Activated CD4-positive, alpha-beta T cell treated with anti-CD3 and anti-CD28 coated beads, Interleukin-2, amount 10 ng/mL, durations not matched to agents 24 days and 14 days (primary cell): ENCODE data around the gene GAPDHS. TPM values are rescaled to one million over a fixed set of nuclear protein-coding genes. Genes with fewer than 3 reads are reported as not detected.

Source experiments
- DNase-seq: peaks from one replicate; pipeline ENCODE4 v3.0.0; 2022
- H3K27ac Mint-ChIP-seq: one replicate; pipeline ENCODE4 v1.8.0; 2022; ENCODE audit warnings: mild to moderate bottlenecking, mixed read lengths
- H3K27me3 Mint-ChIP-seq: one replicate; pipeline ENCODE4 v1.8.0; 2022; ENCODE audit warnings: mixed read lengths
- H3K36me3 Mint-ChIP-seq: one replicate; pipeline ENCODE4 v1.8.0; 2022; ENCODE audit warnings: low read depth, mild to moderate bottlenecking, mixed read lengths
- H3K4me1 Mint-ChIP-seq: one replicate; pipeline ENCODE4 v1.8.0; 2021; ENCODE audit warnings: mixed read lengths
- H3K4me3 Mint-ChIP-seq: one replicate; pipeline ENCODE4 v1.8.0; 2022; ENCODE audit warnings: mild to moderate bottlenecking, moderate library complexity, mixed read lengths
- H3K9me3 Mint-ChIP-seq: one replicate; pipeline ENCODE4 v1.8.0; 2021; ENCODE audit warnings: mixed read lengths
- intact Hi-C: fragments of 100-400 bp; cut with micrococcal nuclease; formaldehyde crosslinking; loops from one replicate; pipeline ENCODE4 v1.15.1; 2023
- total RNA-seq: library from RNA; stranded (reverse); gene quantifications from 2 replicates; pipeline ENCODE4 v1.2.3, GENCODE V29; 2022

Gene GAPDHS
- not detected in 2 replicates for total RNA-seq

DNA sequence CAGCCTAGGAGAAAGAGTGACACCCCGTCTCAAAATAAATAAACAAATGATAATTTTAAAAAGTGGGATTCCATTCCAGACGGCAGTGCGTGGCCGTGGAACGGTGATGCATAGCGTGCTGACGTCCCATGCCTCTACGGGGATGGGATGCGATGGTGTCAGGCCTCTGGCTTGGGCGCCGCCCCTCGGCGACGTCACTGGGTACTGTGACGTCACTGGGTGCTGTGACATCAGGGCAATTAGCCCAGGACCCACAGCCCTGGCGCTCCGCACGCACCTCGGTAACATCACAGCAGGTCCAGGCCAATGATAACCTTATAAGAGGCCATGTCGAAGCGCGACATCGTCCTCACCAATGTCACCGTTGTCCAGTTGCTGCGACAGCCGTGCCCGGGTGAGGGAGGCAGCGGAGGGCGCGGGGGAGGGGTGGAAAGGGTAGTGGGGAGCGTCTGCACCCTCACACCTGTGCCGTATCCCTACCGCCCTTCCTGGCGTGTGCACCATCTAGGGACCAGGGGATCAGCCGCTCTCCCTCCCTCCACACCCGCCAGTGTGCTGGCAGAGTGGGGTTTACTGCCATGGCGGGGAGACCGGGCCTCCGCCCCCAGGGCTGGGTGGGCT is at the start of gene GAPDHS:
TSS of gene GAPDHS (plus strand) at position 256 of the 621 bp plus-strand sequence. CDS start at position 328, 72 bp downstream.
- H3K27ac Mint-ChIP-seq = no peak within 1 kb of the TSS

DNA sequence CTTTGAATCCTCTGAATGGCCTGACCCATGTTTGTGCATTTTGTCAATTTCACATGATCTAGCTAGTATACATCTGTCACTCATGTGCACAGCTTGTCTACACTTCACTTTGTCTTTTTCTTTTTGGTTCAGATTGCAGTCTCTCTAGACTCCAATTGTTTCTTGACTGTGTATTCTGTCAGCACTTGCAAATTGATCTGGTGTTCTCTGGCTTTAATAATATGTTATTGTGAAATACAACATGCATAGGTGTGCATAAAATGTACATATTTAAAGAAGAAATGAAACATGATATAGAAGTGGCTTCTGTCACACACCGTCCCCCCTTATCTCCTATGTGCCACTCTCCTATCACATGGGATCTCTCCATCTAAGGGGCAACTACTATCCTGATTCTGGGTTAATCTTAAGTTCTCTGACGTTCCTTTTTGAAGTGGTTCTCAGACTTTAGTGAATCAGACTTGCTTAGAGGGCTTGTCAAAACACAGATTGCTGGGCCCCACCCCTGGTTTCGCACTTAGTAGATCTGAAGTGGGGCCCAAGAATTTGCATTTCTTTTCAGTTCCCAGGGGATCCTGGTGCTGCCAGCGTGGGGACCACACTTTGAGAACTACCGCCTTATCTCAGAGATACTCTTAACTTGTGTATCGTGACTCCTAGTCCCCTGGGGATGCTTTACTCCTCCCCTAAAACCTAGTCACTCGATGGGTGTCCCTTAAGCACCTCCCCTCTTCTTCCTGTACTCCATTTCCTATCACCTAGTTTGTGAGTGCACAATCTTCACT is 48.8 kb upstream of the GAPDHS start:
- Mint-ChIP-seq H3K9me3 (no peaks in the 10 kb centered on the region), H3K4me3 (no peak overlapping the region), H3K4me1 (no peaks in the 10 kb centered on the region), H3K27ac (no peak overlapping the region), H3K27me3 (peaks cover 15% of the 10 kb centered on the region), H3K36me3 (no peaks in the 10 kb centered on the region)
- DNase-seq = no peak
- intact Hi-C loops = no loop called here

More for the DNA sequence above, at the start of gene GAPDHS:
- H3K4me3 Mint-ChIP-seq = peak within 1 kb of the TSS; percentile 54
- H3K9me3 Mint-ChIP-seq = no peaks in the 10 kb centered on the region
- H3K4me1 Mint-ChIP-seq = peaks cover 5% of the 10 kb centered on the region
- peaks cover 34% of the 10 kb centered on the region for H3K27me3 Mint-ChIP-seq
- no peaks in the 10 kb centered on the region for H3K36me3 Mint-ChIP-seq
- intact Hi-C loops = no loop called here
- no peak for DNase-seq

DNA sequence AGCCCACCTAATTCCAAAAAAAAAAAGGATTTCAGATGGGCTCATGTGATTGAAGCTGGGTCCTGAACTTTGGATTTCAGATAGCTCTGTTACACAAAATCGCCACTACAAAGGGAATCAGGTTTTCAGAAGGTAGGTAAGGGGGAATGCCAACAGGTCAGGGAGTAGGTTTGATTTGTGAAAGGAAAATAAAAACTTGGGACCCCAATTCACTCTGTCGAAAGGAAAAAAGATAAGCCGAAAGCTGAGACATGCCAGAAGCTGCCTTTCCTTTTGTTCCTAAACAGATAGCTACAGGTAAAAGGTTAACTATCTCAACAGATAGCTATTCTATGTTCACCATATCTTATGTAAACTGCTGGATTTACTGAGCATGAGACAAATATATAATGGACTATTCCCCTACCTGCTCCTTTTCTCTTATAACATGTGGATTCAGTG is 47.0 kb upstream of the GAPDHS start:
- Mint-ChIP-seq H3K4me1 (no peaks in the 10 kb centered on the region), H3K36me3 (no peaks in the 10 kb centered on the region), H3K27me3 (peaks cover 23% of the 10 kb centered on the region), H3K4me3 (no peak overlapping the region), H3K9me3 (no peaks in the 10 kb centered on the region), H3K27ac (no peak overlapping the region)
- intact Hi-C loops = no loop called here
- DNase-seq = no peak

DNA sequence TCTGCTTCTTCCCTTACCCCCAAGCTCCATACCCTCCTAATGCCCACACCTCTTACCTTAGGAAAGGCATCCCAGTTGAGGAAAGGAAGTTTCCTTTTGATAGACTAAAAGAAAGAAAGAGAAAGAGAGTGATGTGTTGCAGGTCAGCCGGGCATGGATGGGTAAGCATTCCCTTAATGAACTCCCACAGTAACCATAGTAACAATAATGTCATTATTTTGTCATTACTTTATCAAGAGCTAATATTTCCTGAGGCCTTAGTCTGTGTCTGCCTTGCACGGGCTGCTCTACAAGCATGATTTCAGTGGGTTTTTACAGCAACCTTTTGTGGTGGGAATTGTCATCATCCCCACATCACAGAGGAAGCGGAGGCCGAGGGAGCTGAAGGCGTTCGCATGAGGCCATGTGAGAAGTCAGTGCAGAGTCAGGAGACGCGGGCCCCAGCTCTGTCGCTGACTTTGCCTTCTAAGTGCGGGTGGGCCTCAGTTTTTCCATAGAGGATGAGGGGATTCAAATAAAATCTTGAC is 45.5 kb upstream of the GAPDHS start:
- intact Hi-C loops = no loop called here
- Mint-ChIP-seq H3K9me3 (no peaks in the 10 kb centered on the region), H3K36me3 (no peaks in the 10 kb centered on the region), H3K4me1 (no peaks in the 10 kb centered on the region), H3K27me3 (peaks cover 28% of the 10 kb centered on the region), H3K4me3 (no peak overlapping the region), H3K27ac (no peak overlapping the region)
- no peak for DNase-seq

DNA sequence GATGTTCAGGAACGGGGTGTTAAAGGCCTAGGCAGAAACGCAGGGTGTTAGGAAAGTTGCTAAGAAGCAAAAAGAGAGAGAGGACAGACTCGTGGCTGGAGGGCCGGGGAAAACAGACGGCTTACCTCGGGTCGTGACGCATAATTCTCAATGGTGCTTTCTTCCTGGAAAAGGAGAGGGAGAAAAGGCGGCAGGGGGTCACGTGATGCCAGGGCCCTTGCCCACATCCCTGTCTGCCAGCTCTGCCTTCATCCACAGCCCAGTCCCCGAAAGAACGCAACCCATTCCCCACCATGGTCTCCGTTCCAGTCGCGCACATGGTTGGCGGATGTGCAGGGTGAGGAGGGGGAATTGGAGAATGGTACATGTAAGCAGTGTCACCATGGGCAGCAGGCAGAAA is 44.6 kb upstream of the GAPDHS start:
- no peak for DNase-seq
- Mint-ChIP-seq H3K4me1 (no peaks in the 10 kb centered on the region), H3K9me3 (no peaks in the 10 kb centered on the region), H3K36me3 (no peaks in the 10 kb centered on the region), H3K4me3 (no peak overlapping the region), H3K27me3 (peaks cover 30% of the 10 kb centered on the region), H3K27ac (no peak overlapping the region)
- intact Hi-C loops = no loop called here

DNA sequence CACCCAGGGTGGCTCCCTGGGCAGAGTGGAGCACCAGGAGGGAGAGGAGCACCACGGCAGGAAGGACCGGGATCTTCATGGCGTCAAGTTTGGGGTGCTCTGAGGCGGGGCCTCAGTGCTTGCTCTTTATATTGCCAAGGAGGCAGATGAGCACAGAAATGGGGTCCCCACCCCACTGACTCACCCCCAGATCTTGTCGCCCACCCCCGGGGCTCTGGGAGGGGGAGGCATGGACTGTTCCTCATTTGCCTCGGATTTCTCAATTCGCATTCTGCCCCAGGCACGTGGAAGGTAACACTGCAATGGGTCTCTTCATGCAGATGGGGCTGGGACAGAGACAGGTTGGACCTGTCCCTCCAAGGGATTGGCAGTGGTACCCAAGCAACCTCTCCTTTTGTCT is 42.9 kb upstream of the GAPDHS start, which contains the start of gene KRTDAP:
TSS of gene KRTDAP (minus strand) at position 101 of the 400 bp plus-strand sequence. CDS start at position 79, 22 bp downstream.
- Mint-ChIP-seq H3K4me3 (no peak within 1 kb of the TSS), H3K9me3 (no peaks in the 10 kb centered on the region), H3K4me1 (peaks cover 5% of the 10 kb centered on the region), H3K27me3 (peaks cover 27% of the 10 kb centered on the region), H3K27ac (no peak within 1 kb of the TSS), H3K36me3 (no peaks in the 10 kb centered on the region)
- intact Hi-C loops = no loop called here
- no peak for DNase-seq

DNA sequence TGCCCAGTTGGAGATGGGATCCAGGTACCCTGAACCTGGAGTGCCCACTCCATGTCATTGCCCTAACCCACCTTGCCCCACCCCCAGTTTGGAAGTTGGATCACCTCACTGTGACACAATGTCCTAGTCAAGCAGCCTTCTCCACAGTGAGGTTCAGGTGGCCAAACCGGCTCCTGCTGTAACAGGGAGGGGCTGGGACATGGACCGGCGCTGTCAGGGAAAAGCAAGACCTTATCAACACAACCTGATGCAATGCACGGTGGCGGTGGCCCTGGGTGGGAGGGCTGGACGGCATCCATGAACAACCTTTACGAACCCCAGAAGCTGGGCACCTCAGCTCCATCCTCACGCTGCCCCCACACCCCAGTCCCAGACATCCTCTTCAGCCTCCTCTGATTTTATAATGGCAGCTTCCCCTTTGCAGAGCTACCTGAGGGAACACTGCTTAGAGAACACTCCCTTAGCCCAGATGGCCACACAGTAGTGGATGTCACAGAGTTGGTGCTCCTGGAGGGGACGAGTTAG is 41.4 kb upstream of the GAPDHS start:
- no peaks in the 10 kb centered on the region for H3K9me3 Mint-ChIP-seq
- H3K27ac Mint-ChIP-seq = no peak overlapping the region
- H3K36me3 Mint-ChIP-seq = no peaks in the 10 kb centered on the region
- H3K4me1 Mint-ChIP-seq = peaks cover 7% of the 10 kb centered on the region
- H3K4me3 Mint-ChIP-seq = no peak overlapping the region
- intact Hi-C loops = no loop called here
- DNase-seq = no peak
- peaks cover 23% of the 10 kb centered on the region for H3K27me3 Mint-ChIP-seq

DNA sequence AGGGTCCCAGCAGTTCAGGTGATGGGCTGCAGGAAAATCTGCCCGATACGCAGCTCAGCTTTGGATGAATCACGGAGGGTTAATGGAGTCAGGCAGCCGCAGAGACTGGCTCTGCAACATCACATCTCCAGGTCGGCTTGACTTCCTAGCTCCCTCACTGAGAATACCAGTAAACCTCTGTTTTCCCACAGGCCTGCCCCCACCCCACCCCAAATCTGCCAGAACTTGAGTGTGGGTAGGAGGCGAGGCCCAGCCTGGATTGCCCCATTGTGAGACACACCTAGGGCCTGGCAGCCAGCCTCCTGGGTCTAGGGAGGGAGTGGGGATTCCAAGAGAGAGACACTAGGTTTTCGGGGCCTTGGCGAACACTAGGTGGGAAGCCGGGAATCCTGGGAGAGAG is 39.3 kb upstream of the GAPDHS start:
- no peak overlapping the region for H3K27ac Mint-ChIP-seq
- H3K9me3 Mint-ChIP-seq = no peaks in the 10 kb centered on the region
- DNase-seq = no peak
- peaks cover 7% of the 10 kb centered on the region for H3K4me1 Mint-ChIP-seq
- intact Hi-C loops = no loop called here
- H3K4me3 Mint-ChIP-seq = no peak overlapping the region
- no peaks in the 10 kb centered on the region for H3K36me3 Mint-ChIP-seq
- peaks cover 23% of the 10 kb centered on the region for H3K27me3 Mint-ChIP-seq

DNA sequence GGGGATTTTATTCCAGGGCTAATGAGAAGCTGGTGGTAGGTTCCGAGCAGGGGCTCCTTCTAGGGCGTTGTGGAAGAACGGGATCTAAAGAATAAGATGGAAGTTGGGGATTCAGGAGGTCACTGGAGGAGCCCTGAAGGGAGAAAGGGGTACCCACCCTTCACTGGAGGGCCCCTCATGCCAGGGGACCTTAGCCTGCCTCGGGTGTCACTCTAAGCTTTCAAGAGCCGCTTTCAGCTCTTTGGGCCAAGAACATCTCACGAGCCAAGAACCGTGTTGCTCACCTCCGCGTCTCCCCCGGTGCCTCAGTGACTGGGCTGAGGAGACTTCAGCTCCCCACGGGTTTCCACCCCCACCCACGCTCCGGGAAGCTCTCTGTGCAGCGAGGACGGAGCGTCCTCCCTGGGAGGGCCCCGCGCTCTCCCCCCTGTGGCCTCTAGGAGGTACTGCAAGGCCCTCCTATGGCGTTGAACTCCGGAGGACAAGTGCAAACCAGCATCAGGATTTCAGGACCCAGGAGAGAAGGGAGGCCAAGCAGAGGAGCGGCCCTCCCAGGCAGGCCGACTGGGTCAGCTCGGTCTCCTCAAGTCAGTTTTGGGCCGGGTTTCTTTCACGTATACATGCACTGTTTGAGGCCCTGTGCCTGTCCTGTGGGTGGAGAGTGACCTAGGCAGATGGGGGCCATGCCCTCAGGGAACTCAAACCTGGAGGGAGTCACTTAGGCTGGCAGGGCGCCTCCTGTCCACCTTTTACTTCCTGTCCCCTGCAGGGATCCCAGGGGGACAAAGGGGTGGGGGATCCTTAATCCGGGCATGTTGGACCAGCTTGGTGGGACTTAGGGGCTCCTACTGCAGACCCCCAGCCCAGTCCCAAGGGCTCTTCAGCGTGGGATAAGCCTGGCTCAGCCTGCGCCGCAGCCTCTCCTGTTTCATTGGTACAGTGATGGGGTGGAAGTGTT is 37.9 kb upstream of the GAPDHS start:
- Mint-ChIP-seq H3K36me3 (no peaks in the 10 kb centered on the region), H3K9me3 (no peaks in the 10 kb centered on the region), H3K27ac (peak overlapping the region; percentile 57), H3K27me3 (peaks cover 18% of the 10 kb centered on the region), H3K4me1 (peaks cover 7% of the 10 kb centered on the region), H3K4me3 (peak overlapping the region; percentile 29)
- intact Hi-C loops = loop anchor here (1.0 kb wide), 1 partner anchor 143 kb away; no protein-coding TSS in a partner anchor
- DNase-seq = peak; percentile 90

DNA sequence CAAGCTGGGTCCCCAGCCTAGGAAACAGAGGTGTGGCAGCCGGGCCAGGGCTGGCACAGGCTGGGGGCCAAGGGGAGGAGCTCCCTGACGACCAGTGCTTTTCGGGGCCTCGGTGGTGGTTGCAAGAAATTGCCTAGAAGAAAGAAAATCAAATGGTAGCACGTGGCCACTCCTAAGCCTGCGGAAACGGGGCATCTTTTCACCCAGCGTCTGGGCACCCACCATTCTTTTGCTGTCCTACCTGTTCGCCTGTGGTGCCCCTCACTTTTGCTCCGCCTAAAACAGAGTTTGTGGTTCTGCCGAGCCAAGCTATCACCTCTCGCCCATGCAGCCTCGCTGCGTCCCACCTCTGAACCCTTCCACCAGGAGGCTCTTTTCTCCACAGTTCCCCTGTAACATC is 35.9 kb upstream of the GAPDHS start:
- H3K27me3 Mint-ChIP-seq = peaks cover 10% of the 10 kb centered on the region
- H3K4me1 Mint-ChIP-seq = peaks cover 9% of the 10 kb centered on the region
- no peaks in the 10 kb centered on the region for H3K9me3 Mint-ChIP-seq
- no peak overlapping the region for H3K27ac Mint-ChIP-seq
- no peaks in the 10 kb centered on the region for H3K36me3 Mint-ChIP-seq
- no peak overlapping the region for H3K4me3 Mint-ChIP-seq
- intact Hi-C loops = no loop called here
- DNase-seq = no peak

DNA sequence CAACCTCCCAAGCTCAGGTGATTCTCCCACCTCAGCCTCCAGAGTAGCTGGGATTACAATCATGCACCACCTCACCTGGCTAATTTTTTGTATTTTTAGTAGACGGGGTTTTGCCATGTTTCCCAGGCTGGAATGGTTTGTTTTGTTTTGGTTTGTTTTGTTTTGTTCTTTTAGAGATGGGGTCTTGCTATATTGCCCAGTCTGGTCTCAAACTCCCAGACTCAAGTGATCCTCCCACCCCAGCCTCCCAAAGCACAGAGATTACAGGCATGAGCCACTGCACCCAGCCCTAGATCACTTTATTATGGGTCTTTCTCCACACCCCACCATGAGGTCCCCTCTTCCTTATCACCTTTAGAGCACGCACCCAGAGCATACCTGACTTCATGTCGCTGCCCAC is 35.0 kb upstream of the GAPDHS start:
- H3K27ac Mint-ChIP-seq = no peak overlapping the region
- no peaks in the 10 kb centered on the region for H3K36me3 Mint-ChIP-seq
- no peak overlapping the region for H3K4me3 Mint-ChIP-seq
- intact Hi-C loops = no loop called here
- peaks cover 8% of the 10 kb centered on the region for H3K27me3 Mint-ChIP-seq
- peaks cover 9% of the 10 kb centered on the region for H3K4me1 Mint-ChIP-seq
- DNase-seq = no peak
- no peaks in the 10 kb centered on the region for H3K9me3 Mint-ChIP-seq

DNA sequence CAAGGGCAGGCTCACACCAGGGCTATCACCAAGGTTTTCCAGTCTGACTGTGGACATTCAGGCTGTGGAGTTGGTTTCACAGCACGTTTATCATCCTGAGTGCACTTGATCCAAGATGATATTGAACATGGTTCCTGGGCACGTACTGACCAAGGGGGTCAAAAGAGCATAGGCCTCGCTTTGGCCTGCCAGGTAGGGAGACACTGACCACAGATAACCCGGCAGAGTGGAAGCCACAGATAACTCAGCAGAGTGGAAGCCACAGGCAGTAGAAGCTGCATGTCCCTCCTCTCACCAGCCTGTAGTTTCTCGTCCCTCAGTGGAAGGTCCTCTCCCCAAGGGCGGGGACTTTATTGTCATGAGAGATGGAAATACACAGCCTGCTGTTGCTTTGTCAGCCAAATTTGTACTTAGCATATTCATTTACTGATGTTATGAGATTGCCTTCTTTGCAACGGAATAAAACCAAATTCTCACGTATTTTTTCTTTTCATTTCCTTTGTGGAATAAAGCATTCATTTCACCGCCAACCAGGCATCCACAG is 34.2 kb upstream of the GAPDHS start:
- no peak for DNase-seq
- H3K27me3 Mint-ChIP-seq = peaks cover 9% of the 10 kb centered on the region
- H3K4me3 Mint-ChIP-seq = no peak overlapping the region
- no peaks in the 10 kb centered on the region for H3K9me3 Mint-ChIP-seq
- no peaks in the 10 kb centered on the region for H3K36me3 Mint-ChIP-seq
- no peak overlapping the region for H3K27ac Mint-ChIP-seq
- intact Hi-C loops = no loop called here
- peaks cover 9% of the 10 kb centered on the region for H3K4me1 Mint-ChIP-seq

DNA sequence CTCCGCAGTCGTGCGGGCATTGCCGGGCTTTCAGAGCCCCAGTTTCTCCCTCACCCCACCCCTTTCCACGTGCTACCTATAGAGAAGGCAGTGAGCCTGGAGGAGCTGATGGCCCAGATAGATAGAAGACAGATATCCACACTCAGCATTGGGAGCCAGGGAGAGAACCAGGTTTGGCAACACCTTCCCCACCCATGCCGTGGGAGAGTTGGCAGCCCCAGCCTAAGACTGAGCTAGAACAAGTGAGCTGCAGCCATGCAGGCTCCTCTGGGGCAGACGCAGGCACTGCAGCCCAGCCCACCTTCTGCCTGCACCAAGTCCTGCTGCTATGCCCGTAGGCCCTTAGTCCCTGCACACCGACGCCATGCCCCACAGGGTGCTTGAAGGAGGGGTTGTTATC is 32.6 kb upstream of the GAPDHS start:
- Mint-ChIP-seq H3K9me3 (no peaks in the 10 kb centered on the region), H3K4me3 (no peak overlapping the region), H3K36me3 (no peaks in the 10 kb centered on the region), H3K4me1 (peaks cover 2% of the 10 kb centered on the region), H3K27ac (no peak overlapping the region), H3K27me3 (peaks cover 15% of the 10 kb centered on the region)
- DNase-seq = no peak
- intact Hi-C loops = no loop called here
